Left hindlimb (tissue), 1 donor: ENCODE measurements around the gene PUSL1.
A peak's percentile ranks its signal among the peaks of the same experiment; 100 is the strongest.

ENCODE experiments used
- DNase-seq: peaks from one replicate; pipeline ENCODE4 v3.0.0-alpha.2; 2018

The PUSL1 gene

GRCh38 chr1:1354271-1355247, 46.2 kb downstream of the PUSL1 start:
- DNase-seq = peak; percentile 44

GRCh38 chr1:1355416-1355815, 47.0 kb downstream of the PUSL1 start:
- DNase-seq = peak; percentile 50

- DNase-seq = peak; percentile 48
These were observed 47.9 kb downstream of the PUSL1 start for GRCh38 chr1:1356166-1356795.

- DNase-seq = peak; percentile 52
These were observed 48.5 kb downstream of the PUSL1 start for GRCh38 chr1:1356796-1357401.

- no peak for DNase-seq
These were observed 49.6 kb downstream of the PUSL1 start for GRCh38 chr1:1357871-1358432.

DNA sequence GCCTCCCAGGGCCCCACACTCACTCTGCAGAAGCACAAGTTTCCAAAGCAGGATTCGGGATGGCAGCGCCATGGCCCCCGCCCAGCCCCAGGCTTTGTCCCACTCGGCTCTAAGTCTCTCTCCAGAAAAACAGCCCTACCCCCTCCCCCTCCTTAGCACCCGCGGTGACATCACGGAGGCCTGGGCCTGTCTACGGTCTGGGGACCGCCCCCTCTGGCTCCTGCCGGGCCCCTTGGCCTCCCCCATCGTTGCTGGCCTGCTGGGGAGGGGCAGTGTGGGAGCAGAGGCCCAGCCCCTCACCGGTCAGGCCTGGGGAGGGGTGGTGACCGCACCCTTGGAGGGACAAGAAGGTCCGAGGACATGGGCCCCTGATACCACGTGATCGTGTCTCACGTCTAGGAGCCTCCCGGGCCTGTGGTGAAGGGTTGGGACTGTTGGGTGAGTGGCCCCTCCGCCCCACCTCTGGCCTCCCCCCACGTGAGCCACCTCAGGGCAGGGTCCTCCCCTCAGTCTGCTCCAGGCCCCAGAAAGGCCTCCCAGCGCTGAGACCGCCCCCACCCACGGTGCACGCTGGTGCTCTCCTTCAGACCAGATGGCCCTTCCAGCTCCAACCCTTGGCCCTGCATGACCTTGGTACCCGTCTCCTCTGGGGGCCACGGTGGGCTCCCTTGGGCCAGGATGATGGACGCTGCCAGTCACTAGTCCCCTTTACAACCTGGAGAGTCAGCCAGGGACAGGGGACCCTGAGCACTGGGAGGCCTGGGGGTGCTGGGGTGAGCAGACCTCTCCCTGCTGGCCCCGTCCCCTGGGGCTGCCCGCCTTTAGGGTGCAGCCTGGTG, 50.3 kb downstream of the PUSL1 start, which contains the start of gene MXRA8:
MXRA8 (minus strand) TSS at position 123 of the 839 bp plus-strand sequence; CDS start at position 72, 51 bp downstream.
- peak; percentile 95 for DNase-seq

DNA sequence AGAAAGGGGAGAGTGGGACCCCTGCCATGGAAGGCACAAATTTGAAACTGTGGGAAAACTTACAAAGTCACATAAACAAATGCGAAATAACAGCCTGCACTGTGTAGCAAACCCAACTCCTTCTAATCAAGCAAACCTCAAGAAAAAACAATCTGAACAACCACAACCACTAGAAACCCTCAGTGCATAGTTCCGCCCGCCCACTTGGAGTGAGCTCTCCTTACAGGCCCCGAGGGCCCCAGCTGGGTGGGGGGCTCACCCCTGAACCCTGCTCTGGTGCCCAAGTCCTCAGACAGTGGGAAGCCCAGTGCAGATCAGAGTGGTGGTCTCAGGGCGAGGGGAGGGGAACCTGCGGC, 50.9 kb downstream of the PUSL1 start:
- peak; percentile 78 for DNase-seq

GRCh38 chr1:1359664-1360468, 51.5 kb downstream of the PUSL1 start:
- peak; percentile 88 for DNase-seq

DNA sequence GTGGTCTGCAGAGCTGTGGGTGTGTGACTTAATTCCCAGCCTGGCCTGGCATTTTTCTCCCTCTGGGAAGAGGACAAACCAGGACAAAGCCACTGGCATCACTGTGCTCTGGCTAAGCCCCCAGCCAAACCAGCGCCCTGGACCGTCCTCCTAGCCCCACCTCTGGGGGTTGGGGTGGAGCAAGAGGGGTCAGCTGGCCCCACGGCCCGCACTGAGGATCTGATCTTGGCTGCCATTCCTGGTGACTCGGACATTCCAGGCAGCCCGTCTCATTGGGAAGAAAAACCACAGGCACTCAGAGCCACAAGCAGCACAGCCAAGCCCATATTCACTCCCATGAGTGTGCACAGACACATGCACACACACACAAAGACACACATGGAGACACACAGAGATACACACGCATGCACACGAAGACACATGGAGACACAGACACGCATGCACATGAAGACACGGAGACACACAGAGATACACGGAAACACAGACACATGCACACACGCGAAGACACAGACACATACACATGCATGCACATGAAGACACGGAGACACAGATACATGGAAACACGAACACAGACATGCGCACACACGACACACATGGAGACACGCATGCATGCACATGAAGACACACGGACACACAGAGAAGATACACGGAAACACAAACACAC, 52.2 kb downstream of the PUSL1 start:
- DNase-seq = peak; percentile 85
